Esophagus (tissue), 2 donors: ENCODE measurements around the gene JAG1. TPM values are rescaled to one million over a fixed set of nuclear protein-coding genes. Genes with fewer than 3 reads are reported as not detected.

Experiments used
- H3K27ac ChIP-seq, 2 donors: one replicate each; pipeline ENCODE4 v1.5.1; 2013; ENCODE audit warnings: low read depth in 2 of 2, mild to moderate bottlenecking in 2 of 2, inconsistent platforms in 1 of 2, low read length in 1 of 2, moderate library complexity in 1 of 2
- H3K27me3 ChIP-seq, 2 donors: one replicate each; pipeline ENCODE4 v1.6.1; 2013; ENCODE audit warnings: low read length in 2 of 2, control low read depth in 1 of 2, mild to moderate bottlenecking in 1 of 2; ENCODE audit not compliant: insufficient read depth in 2 of 2, control insufficient read depth in 1 of 2
- H3K36me3 ChIP-seq, 2 donors: one replicate each; pipeline ENCODE4 v1.6.1; 2013; ENCODE audit warnings: low read length in 1 of 2; ENCODE audit not compliant: control insufficient read depth in 2 of 2, insufficient read depth in 2 of 2
- H3K4me1 ChIP-seq, 2 donors: one replicate each; pipeline ENCODE4 v1.6.1; 2013; ENCODE audit warnings: low read length in 1 of 2; ENCODE audit not compliant: control insufficient read depth in 2 of 2, insufficient read depth in 2 of 2
- H3K4me3 ChIP-seq, 2 donors: one replicate each; pipeline ENCODE4 v1.5.1; 2013; ENCODE audit warnings: low read length in 2 of 2, mild to moderate bottlenecking in 2 of 2, low read depth in 1 of 2, moderate library complexity in 1 of 2
- H3K9me3 ChIP-seq, 2 donors: one replicate each; pipeline ENCODE4 v1.6.1; 2013; ENCODE audit warnings: mild to moderate bottlenecking in 2 of 2, low read depth in 1 of 2, low read length in 1 of 2, moderate library complexity in 1 of 2; ENCODE audit not compliant: control insufficient read depth in 2 of 2, insufficient read depth in 1 of 2
- WGBS, 2 donors: extraction: QIAGEN DNeasy Blood & Tissue Kit; methylation state at CpG; one replicate each; pipeline ENCODE4 v1.1.7; 2013; 5-methylcytosine and 5-hydroxymethylcytosine counted together
- polyA plus RNA-seq, 2 donors: library from polyadenylated mRNA; stranded (reverse); fragments of 200-250 nt; gene quantifications; one replicate each; pipeline ENCODE4 v1.2.3, GENCODE V29; 2013
- donor health status: healthy with polysubstance abuse.
- donor health status: Bipolar disorder and iron deficiency.

JAG1 gene
- polyA plus RNA-seq, 2 donors, result 36.5 to 48.8 TPM

- WGBS, 2 donors, result 68 to 79% methylated on average over 1 of the region's 1 CpG
- Histone ChIP-seq H3K4me3 (no peak overlapping the region), H3K4me1 (peaks cover 16 to 28% of the 10 kb centered on the region in 2 donors), H3K27ac (peak overlapping the region; percentile 52 to 75), H3K27me3 (no peaks in the 10 kb centered on the region), H3K9me3 (no peaks in the 10 kb centered on the region), H3K36me3 (peaks cover 17 to 39% of the 10 kb centered on the region in 2 donors)
Observed at GRCh38 chr20:10657453-10657852, 16.3 kb downstream of the JAG1 start.

- peaks cover 12 to 28% of the 10 kb centered on the region in 2 donors for H3K4me1 ChIP-seq
- WGBS, 2 donors, result 53 to 63% methylated on average over 15 of the region's 15 CpGs
Observed at GRCh38 chr20:10655720-10656669, 17.8 kb downstream of the JAG1 start.

GRCh38 chr20:10654630-10655029, 19.2 kb downstream of the JAG1 start:
- no peak overlapping the region for H3K4me3 ChIP-seq
- no peaks in the 10 kb centered on the region for H3K27me3 ChIP-seq
- WGBS, 2 donors, result 31 to 36% methylated on average over 7 of the region's 7 CpGs
- H3K36me3 ChIP-seq, result peaks cover 0 to 34% of the 10 kb centered on the region in 2 donors
- H3K4me1 ChIP-seq, result peaks cover 12 to 20% of the 10 kb centered on the region in 2 donors
- H3K27ac ChIP-seq, result peak overlapping the region; percentile 87 to 91
- no peaks in the 10 kb centered on the region for H3K9me3 ChIP-seq

More at GRCh38 chr20:10655720-10656669, 17.8 kb downstream of the JAG1 start:
- Histone ChIP-seq H3K27ac (peak overlapping the region; percentile 87 to 91), H3K9me3 (no peaks in the 10 kb centered on the region), H3K36me3 (peaks cover 10 to 33% of the 10 kb centered on the region in 2 donors), H3K27me3 (no peaks in the 10 kb centered on the region), H3K4me3 (no peak overlapping the region)

- Histone ChIP-seq H3K36me3 (peaks cover 1 to 36% of the 10 kb centered on the region in 2 donors), H3K9me3 (no peaks in the 10 kb centered on the region), H3K4me3 (peak overlapping the region in 1 of 2 donors; percentile 1), H3K4me1 (peaks cover 12 to 20% of the 10 kb centered on the region in 2 donors), H3K27me3 (no peaks in the 10 kb centered on the region), H3K27ac (peak overlapping the region; percentile 87 to 91)
Observed at GRCh38 chr20:10654250-10654610, 19.6 kb downstream of the JAG1 start.

DNA sequence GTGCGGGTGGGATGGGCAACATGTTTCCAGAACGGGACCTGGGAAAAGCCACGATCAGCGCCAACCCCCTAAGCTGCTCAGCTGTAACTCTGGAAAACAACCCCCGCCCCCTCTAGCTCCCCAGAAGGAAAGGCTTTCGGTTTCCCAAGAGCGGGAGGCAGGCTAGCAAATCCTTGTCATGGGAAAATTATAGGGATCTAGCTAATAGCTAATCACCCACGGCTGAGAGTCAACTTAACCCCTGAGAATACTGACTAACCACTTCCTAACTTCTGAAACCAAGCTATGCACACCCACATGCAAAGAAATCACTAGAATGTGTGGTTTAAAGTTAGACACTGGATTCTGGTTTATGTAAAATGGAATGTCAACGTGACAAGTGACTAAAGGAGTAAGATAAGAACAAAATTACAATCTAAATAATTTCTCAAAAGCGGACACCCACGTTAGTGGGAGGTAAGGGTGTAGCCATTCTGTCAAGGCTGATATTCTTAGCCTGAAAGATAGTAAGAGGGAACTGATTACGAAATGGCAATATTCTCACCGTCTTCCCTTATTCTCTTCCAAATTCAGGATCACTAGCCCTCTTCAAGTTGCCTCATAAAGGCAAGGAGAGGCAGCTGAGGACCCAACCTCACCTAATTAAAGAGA, 20.1 kb downstream of the JAG1 start:
- H3K4me1 ChIP-seq, result peaks cover 12 to 20% of the 10 kb centered on the region in 2 donors
- WGBS, 2 donors, result 23 to 33% methylated on average over 13 of the region's 13 CpGs
- peaks cover 6 to 38% of the 10 kb centered on the region in 2 donors for H3K36me3 ChIP-seq
- H3K27me3 ChIP-seq, result no peaks in the 10 kb centered on the region
- H3K9me3 ChIP-seq, result no peaks in the 10 kb centered on the region
- H3K27ac ChIP-seq, result peak overlapping the region; percentile 85 to 91
- H3K4me3 ChIP-seq, result peak overlapping the region in 1 of 2 donors; percentile 1

- Histone ChIP-seq H3K9me3 (no peaks in the 10 kb centered on the region), H3K27ac (peak overlapping the region; percentile 87 to 91), H3K4me1 (peaks cover 12 to 13% of the 10 kb centered on the region in 2 donors), H3K27me3 (no peaks in the 10 kb centered on the region), H3K4me3 (no peak overlapping the region), H3K36me3 (peaks cover 6 to 40% of the 10 kb centered on the region in 2 donors)
- WGBS, 2 donors, result 35 to 42% methylated on average over 9 of the region's 9 CpGs
Observed at GRCh38 chr20:10652660-10653261, 21.0 kb downstream of the JAG1 start.

DNA sequence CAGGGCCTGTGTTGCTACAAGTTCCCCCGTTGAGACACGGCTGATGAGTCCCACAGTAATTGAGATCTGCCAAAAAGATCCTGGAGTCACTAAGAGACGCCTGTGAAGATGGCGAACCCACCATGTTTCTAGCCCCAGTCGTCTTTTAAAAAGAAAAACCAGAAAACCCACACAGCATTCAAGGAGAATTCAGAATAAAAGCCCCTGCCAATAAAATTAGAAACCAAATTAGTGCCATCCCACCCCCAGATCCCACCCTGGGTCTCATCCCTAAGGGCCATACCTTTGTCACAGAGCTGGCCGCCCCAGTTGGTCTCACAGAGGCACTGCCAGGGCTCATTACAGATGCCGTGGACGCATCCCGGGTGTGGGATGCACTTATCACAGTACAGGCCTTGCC, 21.6 kb downstream of the JAG1 start:
- Histone ChIP-seq H3K4me1 (peaks cover 12 to 13% of the 10 kb centered on the region in 2 donors), H3K27ac (peak overlapping the region; percentile 61 to 87), H3K9me3 (no peaks in the 10 kb centered on the region), H3K4me3 (no peak overlapping the region), H3K36me3 (peaks cover 6 to 42% of the 10 kb centered on the region in 2 donors), H3K27me3 (no peaks in the 10 kb centered on the region)
- 54 to 71% methylated on average over 9 of the region's 9 CpGs for WGBS, 2 donors

GRCh38 chr20:10651227-10651990, 22.4 kb downstream of the JAG1 start:
- Histone ChIP-seq H3K9me3 (no peaks in the 10 kb centered on the region), H3K27ac (peak overlapping the region; percentile 37), H3K27me3 (no peaks in the 10 kb centered on the region), H3K4me3 (no peak overlapping the region), H3K36me3 (peaks cover 6 to 48% of the 10 kb centered on the region in 2 donors), H3K4me1 (peaks cover 12 to 17% of the 10 kb centered on the region in 2 donors)
- 46 to 58% methylated on average over 15 of the region's 15 CpGs for WGBS, 2 donors

GRCh38 chr20:10649797-10650160, 24.0 kb downstream of the JAG1 start:
- Histone ChIP-seq H3K4me1 (peaks cover 11 to 15% of the 10 kb centered on the region in 2 donors), H3K36me3 (peaks cover 11 to 59% of the 10 kb centered on the region in 2 donors), H3K9me3 (no peaks in the 10 kb centered on the region), H3K27ac (no peak overlapping the region), H3K4me3 (no peak overlapping the region), H3K27me3 (no peaks in the 10 kb centered on the region)
- whole genome bisulfite sequencing, 2 donors, result 43 to 59% methylated on average over 3 of the region's 3 CpGs
